IPS DF 4.7 (cell line): ENCODE measurements around the gene RAB39B.
"Not testable (repeated sequence)": the region's sequence is repeated elsewhere in the genome, so short reads cannot be mapped to it uniquely, and the experiment has no call there.

Source experiments
- DNase-seq: peaks from one replicate; pipeline ENCODE4 v3.0.0-alpha.2; 2013; ENCODE audit warnings: low spot score; ENCODE audit errors: extremely low read depth

The RAB39B gene

GRCh38 chrX:155263854-155264628 lies at the start of gene RAB39B:
Gene RAB39B (minus strand): TSS chrX:155264491. CDS start chrX:155264288, 203 bp downstream.
- peak; percentile 11 for DNase-seq

GRCh38 chrX:155313766-155314165 lies 49.5 kb upstream of the RAB39B start:
- no peak for DNase-seq

- no peak for DNase-seq
Measured at GRCh38 chrX:155293771-155294170, 29.5 kb upstream of the RAB39B start.

GRCh38 chrX:155279873-155280272 lies 15.6 kb upstream of the RAB39B start:
- DNase-seq, result no peak

GRCh38 chrX:155270969-155271368 lies 6.7 kb upstream of the RAB39B start:
- DNase-seq, result no peak

GRCh38 chrX:155267995-155268394 lies 3.7 kb upstream of the RAB39B start:
- DNase-seq, result not testable (repeated sequence)

- no peak for DNase-seq
Measured at GRCh38 chrX:155266439-155266838, 2.1 kb upstream of the RAB39B start.

GRCh38 chrX:155262970-155263754 lies 1.1 kb downstream of the RAB39B start:
- DNase-seq, result no peak

GRCh38 chrX:155259752-155260151 lies 4.5 kb downstream of the RAB39B start:
- no peak for DNase-seq

- DNase-seq, result no peak
Measured at GRCh38 chrX:155251391-155251790, 12.9 kb downstream of the RAB39B start.

- no peak for DNase-seq
Measured at GRCh38 chrX:155247497-155247896, 16.8 kb downstream of the RAB39B start.

- no peak for DNase-seq
Measured at GRCh38 chrX:155246748-155247147, 17.5 kb downstream of the RAB39B start.

- no peak for DNase-seq
Measured at GRCh38 chrX:155242300-155242699, 22.0 kb downstream of the RAB39B start.

GRCh38 chrX:155237719-155238118 lies 26.6 kb downstream of the RAB39B start:
- DNase-seq, result no peak

- no peak for DNase-seq
Measured at GRCh38 chrX:155235891-155236290, 28.4 kb downstream of the RAB39B start.

GRCh38 chrX:155231163-155231562 lies 33.1 kb downstream of the RAB39B start:
- no peak for DNase-seq

GRCh38 chrX:155225774-155226173 lies 38.5 kb downstream of the RAB39B start:
- DNase-seq, result no peak

GRCh38 chrX:155223746-155224145 lies 40.5 kb downstream of the RAB39B start:
- DNase-seq, result not testable (repeated sequence)

GRCh38 chrX:155221351-155221750 lies 42.9 kb downstream of the RAB39B start:
- DNase-seq, result no peak

GRCh38 chrX:155218777-155219176 lies 45.5 kb downstream of the RAB39B start:
- DNase-seq, result no peak

GRCh38 chrX:155216940-155217440 lies 47.3 kb downstream of the RAB39B start:
- no peak for DNase-seq

GRCh38 chrX:155216179-155216939 lies 47.9 kb downstream of the RAB39B start, which contains the start of gene VBP1:
Gene VBP1 (plus strand): TSS chrX:155216460. CDS start chrX:155216483, 23 bp downstream.
- DNase-seq, result peak; percentile 56
